GM15510 (cell line): Measurements from ENCODE around the gene ASB9.

Source experiments
- POLR2A ChIP-seq: IDR thresholded peaks from 3 replicates; pipeline ENCODE4 v1.6.1; 2011; ENCODE audit warnings: borderline replicate concordance; ENCODE audit not compliant: insufficient read length; ENCODE audit errors: extremely low read depth

Gene ASB9, protein sequence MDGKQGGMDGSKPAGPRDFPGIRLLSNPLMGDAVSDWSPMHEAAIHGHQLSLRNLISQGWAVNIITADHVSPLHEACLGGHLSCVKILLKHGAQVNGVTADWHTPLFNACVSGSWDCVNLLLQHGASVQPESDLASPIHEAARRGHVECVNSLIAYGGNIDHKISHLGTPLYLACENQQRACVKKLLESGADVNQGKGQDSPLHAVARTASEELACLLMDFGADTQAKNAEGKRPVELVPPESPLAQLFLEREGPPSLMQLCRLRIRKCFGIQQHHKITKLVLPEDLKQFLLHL

GRCh38 chrX:15269618-15270521, at the start of gene ASB9:
ASB9 (minus strand) TSS chrX:15270083; CDS start chrX:15269874, 209 bp downstream.
- TF ChIP-seq POLR2A, result no peak

GRCh38 chrX:15319075-15319474, 49.2 kb upstream of the ASB9 start:
- TF ChIP-seq POLR2A, result no peak

DNA sequence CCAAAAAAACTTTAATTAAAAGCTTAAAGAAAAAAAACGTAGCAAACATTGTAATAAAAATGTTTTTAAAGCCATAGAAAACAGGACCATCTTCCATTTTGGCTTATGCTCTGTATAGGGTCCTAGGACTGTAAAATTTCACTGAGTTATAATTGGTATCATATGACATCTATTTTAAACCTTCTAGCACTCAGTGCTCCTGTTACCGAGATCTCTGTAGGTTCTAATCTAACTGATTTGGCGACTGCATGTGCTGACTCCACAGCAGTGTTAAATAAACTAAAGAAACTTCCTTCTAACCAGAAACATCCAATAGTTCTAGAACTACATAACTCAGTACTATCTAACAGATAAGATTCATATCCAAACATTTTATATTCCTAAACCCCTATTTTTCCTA, 45.6 kb upstream of the ASB9 start, which contains the start of gene ASB11:
Gene ASB11 (minus strand): TSS at position 132 of the 400 bp plus-strand sequence. CDS start 35 bp downstream, at position 97.
- no peak for TF ChIP-seq POLR2A

- TF ChIP-seq POLR2A, result no peak
Observed at GRCh38 chrX:15314472-15314871, 44.6 kb upstream of the ASB9 start.

- TF ChIP-seq POLR2A, result no peak
Observed at GRCh38 chrX:15311119-15311518, 41.2 kb upstream of the ASB9 start.

GRCh38 chrX:15310117-15310516, 40.2 kb upstream of the ASB9 start:
- TF ChIP-seq POLR2A, result no peak

DNA sequence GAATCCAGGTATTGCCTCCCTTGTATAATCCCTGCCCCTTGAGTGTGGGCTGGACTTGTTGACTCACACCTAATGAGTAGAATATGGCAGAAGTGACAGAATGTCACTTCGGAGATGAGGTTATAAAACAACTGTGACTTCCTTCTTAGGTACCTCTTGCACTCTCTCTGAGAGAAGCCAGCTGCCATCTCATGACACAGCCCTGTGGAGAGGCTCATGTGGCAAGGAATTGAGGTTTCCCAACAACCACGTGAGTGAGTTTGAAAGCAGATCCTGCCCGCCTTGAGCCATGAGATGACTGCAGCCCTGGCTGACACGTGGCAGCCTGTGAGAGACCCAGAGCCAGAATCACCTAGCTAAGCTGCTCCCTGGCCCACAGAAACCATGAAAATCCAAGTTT, 32.0 kb upstream of the ASB9 start:
- TF ChIP-seq POLR2A, result no peak

- TF ChIP-seq POLR2A, result no peak
Observed at GRCh38 chrX:15299941-15300851, 30.3 kb upstream of the ASB9 start.

GRCh38 chrX:15298780-15299179, 28.9 kb upstream of the ASB9 start:
- no peak for TF ChIP-seq POLR2A

DNA sequence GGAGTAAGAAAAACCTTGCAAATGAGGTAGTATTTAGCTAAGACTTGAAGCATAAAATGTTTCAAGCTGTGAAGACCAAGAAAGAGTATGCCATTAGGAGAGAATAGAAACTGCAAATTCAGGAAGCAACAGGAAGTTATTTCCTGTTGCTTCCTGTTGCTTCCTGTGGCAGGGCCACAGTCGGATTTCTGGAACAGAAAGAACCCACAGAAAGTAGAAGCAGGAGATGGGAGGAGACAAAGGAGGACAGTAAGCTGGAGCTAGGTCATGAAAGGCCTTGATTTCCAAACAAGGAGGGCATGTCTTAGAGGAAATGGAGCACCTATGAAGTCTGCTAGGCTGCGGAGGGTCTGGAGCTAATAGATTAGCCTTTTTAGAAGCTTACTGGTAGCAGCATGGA, 28.3 kb upstream of the ASB9 start:
- TF ChIP-seq POLR2A, result no peak

DNA sequence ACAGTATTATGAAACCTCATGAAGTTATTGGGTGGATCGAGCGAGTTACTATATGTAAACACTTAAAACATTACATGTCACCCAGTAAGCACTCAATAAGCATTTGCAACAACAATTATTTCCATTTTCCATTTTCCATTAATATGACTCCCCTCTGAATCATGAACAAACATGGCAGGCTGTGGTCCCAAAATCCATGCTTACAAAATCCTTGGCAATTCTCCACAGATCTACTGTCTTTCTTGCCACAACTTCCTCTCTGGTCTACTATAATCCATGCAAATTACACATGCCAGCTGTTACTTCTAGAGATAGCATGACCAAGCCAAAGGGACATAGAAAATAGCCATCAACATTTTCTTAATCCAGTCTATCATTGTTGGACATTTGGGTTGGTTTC, 23.6 kb upstream of the ASB9 start:
- TF ChIP-seq POLR2A, result no peak

- no peak for TF ChIP-seq POLR2A
Observed at GRCh38 chrX:15292861-15293260, 23.0 kb upstream of the ASB9 start.

DNA sequence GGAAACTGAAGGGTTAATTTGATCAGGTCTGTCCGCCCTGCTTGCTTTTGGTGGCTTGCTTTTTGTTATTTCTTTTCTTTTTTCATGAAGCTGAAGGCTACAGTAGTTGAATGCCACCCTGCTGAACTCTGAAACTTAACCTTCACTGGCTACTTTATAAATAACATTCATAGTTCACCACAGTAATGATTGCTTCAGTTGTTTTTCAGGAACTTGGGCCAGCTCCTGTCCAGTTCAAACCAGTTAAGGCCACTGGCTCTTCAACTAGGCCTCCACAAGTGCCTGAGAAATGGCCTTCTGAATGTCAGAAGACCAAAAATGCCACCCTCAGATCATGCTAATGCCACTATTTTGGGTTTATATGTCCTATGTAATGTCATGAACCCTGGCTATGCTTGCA, 7.7 kb upstream of the ASB9 start:
- no peak for TF ChIP-seq POLR2A

GRCh38 chrX:15274946-15275345, 5.1 kb upstream of the ASB9 start:
- TF ChIP-seq POLR2A, result no peak

GRCh38 chrX:15271757-15272156, 1.9 kb upstream of the ASB9 start:
- TF ChIP-seq POLR2A, result no peak
